Measurements from ENCODE around the gene ASB11. TPM values are rescaled to one million over a fixed set of nuclear protein-coding genes. Genes with fewer than 3 reads are reported as not detected.
A peak's percentile ranks its signal among the peaks of the same experiment; 100 is the strongest.

The ASB11 gene, protein sequence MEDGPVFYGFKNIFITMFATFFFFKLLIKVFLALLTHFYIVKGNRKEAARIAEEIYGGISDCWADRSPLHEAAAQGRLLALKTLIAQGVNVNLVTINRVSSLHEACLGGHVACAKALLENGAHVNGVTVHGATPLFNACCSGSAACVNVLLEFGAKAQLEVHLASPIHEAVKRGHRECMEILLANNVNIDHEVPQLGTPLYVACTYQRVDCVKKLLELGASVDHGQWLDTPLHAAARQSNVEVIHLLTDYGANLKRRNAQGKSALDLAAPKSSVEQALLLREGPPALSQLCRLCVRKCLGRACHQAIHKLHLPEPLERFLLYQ
- under 1 TPM in 1 of 6 donors, not detected in 5; 0.14 TPM for total RNA-seq

DNA sequence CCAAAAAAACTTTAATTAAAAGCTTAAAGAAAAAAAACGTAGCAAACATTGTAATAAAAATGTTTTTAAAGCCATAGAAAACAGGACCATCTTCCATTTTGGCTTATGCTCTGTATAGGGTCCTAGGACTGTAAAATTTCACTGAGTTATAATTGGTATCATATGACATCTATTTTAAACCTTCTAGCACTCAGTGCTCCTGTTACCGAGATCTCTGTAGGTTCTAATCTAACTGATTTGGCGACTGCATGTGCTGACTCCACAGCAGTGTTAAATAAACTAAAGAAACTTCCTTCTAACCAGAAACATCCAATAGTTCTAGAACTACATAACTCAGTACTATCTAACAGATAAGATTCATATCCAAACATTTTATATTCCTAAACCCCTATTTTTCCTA is at the start of gene ASB11:
ASB11 (minus strand) TSS at position 132 of the 400 bp plus-strand sequence; CDS start at position 97, 35 bp downstream.
- Histone ChIP-seq H3K4me3 (no peak within 1 kb of the TSS), H3K27me3 (no peaks in the 10 kb centered on the region), H3K4me1 (peaks cover 0 to 10% (median 3%) of the 10 kb centered on the region in 4 donors), H3K36me3 (peaks cover 0 to 3% (median 0%) of the 10 kb centered on the region in 4 donors), H3K27ac (no peak within 1 kb of the TSS), H3K9me3 (no peaks in the 10 kb centered on the region)
- DNase-seq, result no peak
- WGBS, 2 donors, result 68 to 80% methylated on average over 3 of the region's 3 CpGs
- no peak for ATAC-seq (ENCODE audit: low FRiP score in 2 of 2)
- TF ChIP-seq POLR2AphosphoS5 (IDR thresholded peaks at IDR 0.05) (no peak), EP300 (IDR thresholded peaks at IDR 0.05) (no peak), POLR2A (IDR thresholded peaks at IDR 0.05) (no peak)
- TF ChIP-seq, protein P1, sequence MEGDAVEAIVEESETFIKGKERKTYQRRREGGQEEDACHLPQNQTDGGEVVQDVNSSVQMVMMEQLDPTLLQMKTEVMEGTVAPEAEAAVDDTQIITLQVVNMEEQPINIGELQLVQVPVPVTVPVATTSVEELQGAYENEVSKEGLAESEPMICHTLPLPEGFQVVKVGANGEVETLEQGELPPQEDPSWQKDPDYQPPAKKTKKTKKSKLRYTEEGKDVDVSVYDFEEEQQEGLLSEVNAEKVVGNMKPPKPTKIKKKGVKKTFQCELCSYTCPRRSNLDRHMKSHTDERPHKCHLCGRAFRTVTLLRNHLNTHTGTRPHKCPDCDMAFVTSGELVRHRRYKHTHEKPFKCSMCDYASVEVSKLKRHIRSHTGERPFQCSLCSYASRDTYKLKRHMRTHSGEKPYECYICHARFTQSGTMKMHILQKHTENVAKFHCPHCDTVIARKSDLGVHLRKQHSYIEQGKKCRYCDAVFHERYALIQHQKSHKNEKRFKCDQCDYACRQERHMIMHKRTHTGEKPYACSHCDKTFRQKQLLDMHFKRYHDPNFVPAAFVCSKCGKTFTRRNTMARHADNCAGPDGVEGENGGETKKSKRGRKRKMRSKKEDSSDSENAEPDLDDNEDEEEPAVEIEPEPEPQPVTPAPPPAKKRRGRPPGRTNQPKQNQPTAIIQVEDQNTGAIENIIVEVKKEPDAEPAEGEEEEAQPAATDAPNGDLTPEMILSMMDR (IDR thresholded peaks at IDR 0.05), result no peak

DNA sequence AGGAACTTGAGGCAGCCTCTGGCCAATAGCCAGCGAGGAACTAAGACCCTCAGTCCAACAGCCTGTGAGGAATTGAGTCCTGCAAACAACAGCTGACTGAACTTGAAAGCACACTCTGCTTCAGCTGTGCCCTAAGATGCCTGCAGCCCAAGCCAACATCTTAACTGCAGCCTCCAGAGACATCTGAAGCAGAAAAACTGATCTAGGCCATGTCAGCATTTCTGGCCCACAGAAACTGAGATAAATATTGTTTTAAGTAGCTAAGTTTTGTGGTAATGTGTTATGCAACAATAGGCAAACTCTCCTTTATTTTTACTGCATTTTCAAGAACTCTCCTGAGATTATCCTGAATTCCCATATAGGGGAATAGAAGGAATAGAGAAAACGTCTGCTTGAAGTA is 44.3 kb upstream of the ASB11 start:
- no peak for ATAC-seq (ENCODE audit: low FRiP score in 2 of 2)

DNA sequence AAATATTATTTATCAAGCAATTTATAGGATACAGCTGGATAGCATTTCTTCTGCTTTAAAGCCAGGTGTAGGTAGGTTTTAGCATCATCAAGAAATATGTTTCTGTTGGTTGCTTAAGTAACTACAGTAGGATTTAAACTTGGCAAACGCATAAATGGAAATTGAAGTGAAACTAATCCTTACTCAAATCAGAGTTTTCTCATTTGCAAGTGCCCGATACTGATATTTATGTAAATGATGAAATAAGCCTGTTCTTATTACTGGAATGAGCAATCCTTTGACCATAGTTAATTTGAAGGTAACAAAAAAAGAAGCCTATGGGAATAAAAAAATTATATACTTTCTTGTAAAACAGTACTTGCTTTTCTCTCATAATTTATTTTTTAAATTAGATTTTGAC is 43.1 kb upstream of the ASB11 start:
- Histone ChIP-seq H3K4me3 (no peak overlapping the region), H3K9me3 (no peaks in the 10 kb centered on the region), H3K27me3 (no peaks in the 10 kb centered on the region), H3K27ac (no peak overlapping the region), H3K36me3 (no peaks in the 10 kb centered on the region), H3K4me1 (no peaks in the 10 kb centered on the region)
- TF ChIP-seq, protein P1 (IDR thresholded peaks at IDR 0.05), result no peak
- TF ChIP-seq POLR2A (IDR thresholded peaks at IDR 0.05), result no peak
- TF ChIP-seq POLR2AphosphoS5 (IDR thresholded peaks at IDR 0.05), result no peak
- no peak for TF ChIP-seq EP300 (IDR thresholded peaks at IDR 0.05)
- WGBS, 2 donors, result 73 to 84% methylated on average over 2 of the region's 2 CpGs
- DNase-seq (no peak), ATAC-seq (ENCODE audit: low FRiP score in 2 of 2) (no peak)

More for the DNA sequence above, 44.3 kb upstream of the ASB11 start:
- Histone ChIP-seq H3K36me3 (no peaks in the 10 kb centered on the region), H3K9me3 (no peaks in the 10 kb centered on the region), H3K27me3 (no peaks in the 10 kb centered on the region), H3K27ac (no peak overlapping the region), H3K4me1 (no peaks in the 10 kb centered on the region), H3K4me3 (no peak overlapping the region)
- TF ChIP-seq POLR2A (IDR thresholded peaks at IDR 0.05) (no peak), EP300 (IDR thresholded peaks at IDR 0.05) (no peak), POLR2AphosphoS5 (IDR thresholded peaks at IDR 0.05) (no peak)
- no peak for DNase-seq
- 56 to 78% methylated on average over 2 of the region's 2 CpGs for WGBS, 2 donors

DNA sequence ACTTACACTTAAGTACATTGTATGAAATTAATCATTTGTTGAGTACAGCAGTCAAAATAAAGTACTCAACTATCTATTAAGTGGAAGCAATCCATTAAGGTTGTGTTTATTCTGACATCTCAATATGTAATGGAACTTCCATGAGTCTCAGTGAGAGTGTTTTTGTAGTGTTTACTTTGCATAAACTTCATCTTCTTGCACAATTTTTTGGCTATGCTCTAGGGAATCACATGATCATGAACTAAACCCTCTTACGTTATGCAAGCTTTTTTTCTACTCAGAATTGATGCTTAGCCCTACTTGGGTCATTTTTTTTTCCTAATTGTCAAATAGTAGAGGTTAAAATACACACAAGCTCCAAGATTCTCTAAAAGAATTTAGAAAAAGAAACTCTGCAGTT is 41.0 kb upstream of the ASB11 start:
- Histone ChIP-seq H3K4me3 (no peak overlapping the region), H3K9me3 (no peaks in the 10 kb centered on the region), H3K36me3 (no peaks in the 10 kb centered on the region), H3K27me3 (no peaks in the 10 kb centered on the region), H3K4me1 (no peaks in the 10 kb centered on the region), H3K27ac (no peak overlapping the region)
- no peak for TF ChIP-seq POLR2A (IDR thresholded peaks at IDR 0.05)
- peak in 1 of 4 donors; percentile 89 for TF ChIP-seq EP300 (IDR thresholded peaks at IDR 0.05)
- TF ChIP-seq, protein P1 (IDR thresholded peaks at IDR 0.05), result no peak
- no peak for TF ChIP-seq POLR2AphosphoS5 (IDR thresholded peaks at IDR 0.05)
- 16 to 26% methylated on average over 1 of the region's 1 CpG for WGBS, 2 donors
- peak in 1 of 2 donors; percentile 75 for ATAC-seq (ENCODE audit: low FRiP score in 2 of 2)
- no peak for DNase-seq

DNA sequence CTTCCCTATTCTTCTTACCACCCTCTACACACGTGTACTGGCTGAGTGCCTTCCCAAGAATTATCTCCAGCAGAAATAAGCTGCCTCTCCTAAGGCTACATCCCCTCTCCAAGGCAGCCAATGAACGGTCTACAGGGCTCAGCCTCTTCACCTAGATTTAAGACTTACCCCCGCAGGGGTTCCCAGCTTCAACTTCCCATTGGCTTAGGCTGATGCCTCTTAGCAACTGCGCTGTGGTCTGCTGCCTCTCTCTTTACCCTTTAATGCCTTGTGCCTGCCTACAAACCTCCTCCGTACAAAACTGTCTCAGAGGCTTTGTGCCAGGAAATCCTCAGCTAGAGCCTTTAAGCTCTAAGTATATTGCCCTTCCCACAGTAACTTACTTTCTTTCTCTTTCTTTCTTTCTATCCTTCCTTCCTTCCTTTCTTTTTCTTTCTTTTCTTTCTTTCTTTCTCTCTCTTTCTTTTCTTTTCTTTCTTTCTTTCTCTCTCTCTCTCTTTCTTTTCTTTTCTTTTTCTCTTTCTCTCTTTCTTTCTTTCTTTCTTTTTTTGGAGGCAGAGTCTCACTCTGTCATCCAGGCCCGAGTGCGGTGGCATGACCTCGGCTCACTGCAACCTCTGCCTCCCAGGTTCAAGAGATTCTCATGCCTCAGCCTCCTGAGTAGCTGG is 35.0 kb upstream of the ASB11 start:
- WGBS, 2 donors, result 72 to 77% methylated on average over 8 of the region's 8 CpGs
- peak in 1 of 2 donors; percentile 37 for ATAC-seq (ENCODE audit: low FRiP score in 2 of 2)

More for the DNA sequence above, 35.0 kb upstream of the ASB11 start:
- Histone ChIP-seq H3K27me3 (no peaks in the 10 kb centered on the region), H3K27ac (no peak overlapping the region), H3K4me1 (no peaks in the 10 kb centered on the region), H3K36me3 (no peaks in the 10 kb centered on the region), H3K4me3 (no peak overlapping the region), H3K9me3 (no peaks in the 10 kb centered on the region)
- TF ChIP-seq EP300 (IDR thresholded peaks at IDR 0.05) (no peak), POLR2A (IDR thresholded peaks at IDR 0.05) (no peak), POLR2AphosphoS5 (IDR thresholded peaks at IDR 0.05) (no peak)
- TF ChIP-seq, protein P1 (IDR thresholded peaks at IDR 0.05), result no peak
- no peak for DNase-seq

Data from upper lobe of left lung (tissue), 6 donors.